NCI-H1105 (cell line): ENCODE measurements around the gene SDK2.
A peak's percentile ranks its signal among the peaks of the same experiment; 100 is the strongest.

Source experiments
- DNase-seq: peaks from one replicate; lab custom pipeline; 2025; lab: John Stamatoyannopoulos, UW

Gene SDK2

GRCh38 chr17:73535746-73536145, 108.5 kb downstream of the SDK2 start:
- DNase-seq = no peak

GRCh38 chr17:73534209-73534909, 109.9 kb downstream of the SDK2 start:
- DNase-seq = no peak

GRCh38 chr17:73533781-73534180, 110.5 kb downstream of the SDK2 start:
- no peak for DNase-seq

- no peak for DNase-seq
Measured at GRCh38 chr17:73533127-73533526, 111.1 kb downstream of the SDK2 start.

- DNase-seq = peak; percentile 12
Measured at GRCh38 chr17:73532421-73532901, 111.8 kb downstream of the SDK2 start.

DNA sequence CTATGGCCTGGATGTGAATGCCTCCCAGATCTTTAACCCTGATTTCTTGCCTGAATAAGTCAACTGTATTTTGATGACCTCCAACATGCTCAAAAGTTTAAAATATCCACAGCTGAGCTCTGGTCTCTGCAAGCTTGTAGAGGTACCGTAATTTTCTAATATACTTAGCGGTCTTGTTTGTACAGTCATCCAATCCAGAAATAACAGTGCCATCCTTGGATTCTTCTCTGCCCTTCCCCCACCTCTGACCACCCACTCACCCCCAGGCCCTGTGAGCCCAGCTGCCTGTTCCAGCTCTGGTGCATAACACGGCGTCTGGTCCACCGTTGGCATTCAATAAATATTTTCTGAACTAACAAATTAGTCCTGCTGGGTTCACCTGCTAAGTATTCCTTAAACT, 113.1 kb downstream of the SDK2 start:
- DNase-seq = no peak

DNA sequence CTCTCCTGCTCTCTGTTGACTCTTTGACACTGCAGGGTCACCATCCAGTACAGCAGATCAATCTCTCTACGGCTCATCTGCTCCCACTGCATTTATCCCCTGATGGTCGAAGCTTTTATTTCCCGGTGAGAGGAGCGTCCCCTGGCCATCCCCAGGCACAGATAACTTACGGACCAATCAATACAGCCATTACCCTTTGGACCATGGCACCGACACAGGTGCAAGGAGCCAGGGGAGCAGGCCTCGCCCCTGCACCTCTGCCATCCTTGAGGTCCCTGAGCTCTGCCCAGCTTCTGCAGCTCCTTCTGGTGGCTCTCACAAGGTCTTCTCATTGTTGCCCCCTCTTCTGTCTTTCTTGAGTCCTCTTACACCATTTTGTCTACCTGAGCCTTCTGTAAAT, 115.6 kb downstream of the SDK2 start:
- DNase-seq = no peak

- no peak for DNase-seq
Measured at GRCh38 chr17:73526952-73527351, 117.3 kb downstream of the SDK2 start.

DNA sequence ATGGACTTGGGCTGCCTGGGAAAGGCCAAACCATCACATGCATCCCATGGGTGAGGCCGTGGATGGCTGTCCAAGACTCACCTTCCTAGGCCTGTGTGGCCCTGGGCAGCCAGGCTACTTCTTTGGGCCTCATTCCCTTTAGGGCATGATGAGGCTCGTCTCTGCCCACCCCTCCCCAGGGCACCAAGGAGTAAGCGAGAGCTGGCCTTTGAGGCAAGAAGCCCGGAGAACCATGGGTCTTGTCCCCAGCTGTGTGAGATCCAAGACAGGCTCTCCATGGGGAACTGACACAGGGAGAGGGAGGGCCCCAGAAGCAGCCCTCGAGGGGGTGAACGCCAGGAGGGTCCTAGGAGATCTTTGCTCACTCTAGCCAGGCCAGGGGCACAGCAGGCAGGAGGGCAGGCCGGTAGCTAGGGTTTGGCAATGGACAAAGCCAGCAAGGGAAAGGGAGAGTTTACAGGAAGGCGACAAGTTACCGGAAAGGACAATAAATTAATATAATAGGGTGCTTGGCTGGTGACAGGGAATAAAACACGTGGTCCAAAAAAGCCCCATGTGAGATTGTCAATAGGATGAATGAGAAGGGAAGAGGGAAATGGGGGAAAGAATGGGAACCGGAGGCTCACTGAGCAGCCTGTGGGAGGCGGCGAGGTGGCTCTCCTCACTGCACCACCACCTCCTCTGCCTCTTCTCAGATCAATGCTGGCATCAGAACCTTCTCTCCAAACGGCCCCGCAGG, 119.1 kb downstream of the SDK2 start:
- DNase-seq = no peak

DNA sequence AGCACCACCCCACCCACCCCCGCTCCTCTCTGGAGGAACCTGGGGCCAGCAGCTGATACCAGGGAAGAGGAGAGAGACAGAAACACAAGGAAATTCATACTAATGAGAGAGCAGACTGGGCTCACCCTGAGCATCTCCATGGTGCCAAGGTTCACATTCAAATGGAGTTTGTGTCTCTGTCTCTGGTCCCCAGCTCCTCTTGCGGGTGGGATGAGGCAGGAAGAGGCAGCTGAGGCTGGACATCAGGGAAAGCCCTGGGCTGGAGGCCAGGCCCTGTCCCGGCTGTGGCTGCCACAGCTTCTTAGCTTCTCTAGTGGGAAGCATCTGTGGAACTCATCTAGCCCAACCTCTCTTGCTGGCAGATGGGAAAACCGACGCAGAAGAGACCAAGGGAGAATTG, 121.5 kb downstream of the SDK2 start:
- DNase-seq = no peak

DNA sequence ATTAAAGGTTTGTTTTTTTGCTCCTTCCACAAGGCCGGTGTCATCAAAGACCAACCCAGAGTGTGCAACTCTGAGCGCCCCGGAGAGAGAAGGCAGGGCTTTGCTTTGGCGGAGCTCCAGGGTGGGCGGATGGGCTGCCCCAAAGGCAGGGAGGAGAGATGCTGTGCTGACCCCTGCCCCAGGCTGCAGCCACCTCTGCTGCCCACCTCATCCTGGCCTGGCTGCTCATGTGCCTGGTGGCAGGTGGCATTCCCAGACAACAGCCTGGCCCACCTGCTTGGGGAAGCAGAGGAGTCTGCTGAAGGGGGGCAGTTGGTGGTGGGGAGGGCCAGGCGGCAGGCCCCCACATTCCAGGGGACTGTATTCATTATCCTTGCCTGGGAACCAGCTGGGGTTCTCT, 122.1 kb downstream of the SDK2 start:
- DNase-seq = no peak

DNA sequence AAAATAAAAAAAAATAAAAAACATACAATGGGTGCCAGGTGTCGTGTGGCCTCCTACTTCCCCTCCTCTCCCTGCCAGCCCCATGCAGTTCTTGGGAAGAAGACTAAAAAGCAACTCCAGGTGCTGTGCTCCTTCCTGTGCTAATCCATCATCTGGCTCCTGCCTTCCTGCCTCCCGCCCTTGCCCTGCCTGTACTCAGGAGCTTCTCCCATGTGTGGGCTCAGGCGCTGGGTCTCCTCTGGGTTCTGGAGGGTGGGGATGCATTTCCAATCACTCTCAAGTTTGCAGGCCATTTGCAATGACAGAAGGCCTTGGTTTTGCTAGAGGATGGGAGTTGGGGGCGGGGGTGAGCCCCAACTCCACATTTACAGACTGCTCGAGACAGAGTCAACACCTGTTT, 122.9 kb downstream of the SDK2 start:
- no peak for DNase-seq

GRCh38 chr17:73520369-73520761, 123.9 kb downstream of the SDK2 start:
- no peak for DNase-seq

DNA sequence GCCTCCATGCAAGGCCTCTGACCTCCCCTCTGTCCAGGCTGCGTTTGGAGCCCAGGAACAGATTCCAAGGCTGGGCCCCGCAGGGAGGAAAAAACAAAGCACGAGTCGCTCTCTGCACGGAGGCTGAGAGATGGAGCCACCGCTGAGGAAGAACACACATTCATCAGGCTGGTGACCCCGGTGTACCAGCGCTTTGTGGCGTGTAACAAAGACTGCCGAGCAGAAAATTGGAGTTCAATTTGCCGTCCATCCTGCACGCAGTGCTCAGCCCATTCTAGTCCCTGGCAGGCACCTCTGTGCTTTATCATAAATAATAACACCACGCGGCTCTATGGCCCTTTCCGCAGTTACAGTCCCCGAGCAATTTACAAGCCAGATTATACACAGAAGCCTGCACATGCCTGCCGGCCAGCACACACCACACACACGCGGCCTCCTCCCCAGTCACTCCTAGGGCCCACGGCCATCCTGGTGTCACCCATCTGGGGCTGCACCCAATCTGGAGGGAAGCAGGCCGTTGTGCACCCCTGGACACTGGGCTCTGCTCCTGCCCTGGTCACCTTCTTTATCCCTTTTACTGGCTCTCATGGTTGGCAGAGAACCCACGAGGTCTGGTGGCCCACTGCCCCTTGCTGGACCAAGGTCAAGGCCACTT, 124.4 kb downstream of the SDK2 start:
- no peak for DNase-seq

DNA sequence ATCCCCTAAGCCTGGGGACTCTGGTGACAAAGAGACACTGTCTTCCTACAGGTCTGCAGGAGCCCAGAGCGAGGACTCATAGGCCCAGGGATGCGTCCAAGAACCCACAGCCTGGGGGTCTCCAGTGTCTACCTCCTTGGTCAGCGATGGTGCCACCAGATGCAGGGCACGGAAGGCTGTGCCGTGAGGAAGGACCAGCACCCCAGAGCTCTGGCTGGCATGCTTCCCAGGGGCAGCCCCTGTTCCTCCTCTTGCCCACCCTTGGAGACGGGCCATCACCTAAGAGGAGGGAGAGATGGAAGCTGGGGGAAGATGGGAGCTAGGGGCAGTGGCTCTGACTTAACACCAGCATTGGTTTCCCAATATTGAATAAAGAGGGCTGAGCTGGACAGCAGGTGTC, 125.2 kb downstream of the SDK2 start:
- no peak for DNase-seq

- DNase-seq = no peak
Measured at GRCh38 chr17:73516431-73516830, 127.8 kb downstream of the SDK2 start.

DNA sequence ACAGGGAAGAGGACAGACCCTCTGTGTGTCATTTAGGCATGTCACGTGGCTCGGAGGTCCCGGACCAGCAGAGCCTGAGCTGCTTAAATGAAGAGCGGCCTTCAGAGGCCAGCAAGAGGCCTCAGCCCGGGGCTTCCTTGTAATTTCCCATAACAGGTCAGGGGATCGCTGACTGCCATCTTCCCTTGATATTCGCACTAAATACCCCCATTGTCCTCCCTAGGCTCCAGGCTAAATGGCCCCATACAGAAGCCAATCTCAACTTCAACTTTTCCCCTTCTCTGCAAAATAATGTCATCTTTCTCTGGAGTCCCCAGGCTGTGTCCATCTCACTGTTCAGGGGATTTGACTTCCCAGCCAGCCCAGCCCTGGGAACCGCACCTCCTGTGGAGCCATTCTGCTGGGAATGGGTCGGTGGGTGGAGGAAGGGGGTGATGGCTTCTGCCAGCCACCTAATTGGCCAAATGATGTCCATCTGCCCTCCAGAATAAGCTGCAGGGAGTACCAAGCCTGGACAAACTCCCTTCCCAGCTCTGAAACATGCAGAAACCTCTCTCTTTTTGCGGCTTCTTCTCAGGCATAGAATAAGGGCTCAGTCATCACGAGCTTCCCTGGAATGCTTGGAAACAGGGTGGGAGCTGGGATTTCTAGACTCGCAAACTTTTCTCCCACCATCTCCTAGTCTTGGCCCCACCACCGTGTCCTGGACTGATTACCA, 129.9 kb downstream of the SDK2 start:
- DNase-seq = no peak

- no peak for DNase-seq
Measured at GRCh38 chr17:73513426-73513825, 130.8 kb downstream of the SDK2 start.

GRCh38 chr17:73511719-73512115, 132.5 kb downstream of the SDK2 start:
- no peak for DNase-seq

- DNase-seq = no peak
Measured at GRCh38 chr17:73510981-73511718, 133.1 kb downstream of the SDK2 start.

DNA sequence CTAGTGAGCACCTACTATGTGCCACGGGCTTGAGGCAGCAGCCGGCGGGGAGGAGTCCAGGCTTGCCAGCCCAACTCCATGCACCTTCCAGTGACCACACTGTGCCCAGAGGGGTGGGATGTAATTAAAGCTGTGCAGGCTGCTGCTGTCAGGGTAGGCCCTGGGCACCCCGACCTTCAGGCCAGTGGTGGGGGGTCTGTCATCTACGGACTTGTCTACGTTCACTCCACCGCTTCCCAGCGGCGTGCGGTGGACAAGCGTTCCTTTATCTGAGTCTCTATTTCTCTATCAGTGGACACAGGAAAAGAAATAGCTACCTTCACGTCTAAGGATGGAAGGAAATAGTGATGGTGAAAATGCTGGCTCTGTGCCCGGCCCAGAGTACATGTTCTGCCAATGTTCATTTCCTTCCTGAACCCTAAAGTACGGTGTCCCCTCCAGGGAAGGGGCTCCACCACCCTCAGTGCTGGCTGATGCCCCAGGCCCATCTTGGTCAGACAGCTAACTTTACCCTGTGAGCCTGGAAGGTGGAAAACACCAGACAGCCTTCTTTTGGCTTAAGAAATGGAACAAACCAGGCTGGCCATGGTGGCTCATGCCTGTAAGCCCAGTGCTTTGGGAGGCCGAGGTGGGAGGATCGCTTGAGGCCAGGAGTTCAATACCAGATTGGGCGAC, 135.2 kb downstream of the SDK2 start:
- DNase-seq = no peak
